HG03432 (cell line): ENCODE measurements around the gene PXDC1.
A peak's percentile ranks its signal among the peaks of the same experiment; 100 is the strongest.

Experiments used
- ATAC-seq: cut with Tn5 transposase; IDR thresholded peaks from one replicate; pipeline ENCODE4 v1.9.1; 2021; ENCODE audit warnings: mild to moderate bottlenecking, moderate library complexity; ENCODE audit not compliant: unreplicated experiment

The PXDC1 gene

DNA sequence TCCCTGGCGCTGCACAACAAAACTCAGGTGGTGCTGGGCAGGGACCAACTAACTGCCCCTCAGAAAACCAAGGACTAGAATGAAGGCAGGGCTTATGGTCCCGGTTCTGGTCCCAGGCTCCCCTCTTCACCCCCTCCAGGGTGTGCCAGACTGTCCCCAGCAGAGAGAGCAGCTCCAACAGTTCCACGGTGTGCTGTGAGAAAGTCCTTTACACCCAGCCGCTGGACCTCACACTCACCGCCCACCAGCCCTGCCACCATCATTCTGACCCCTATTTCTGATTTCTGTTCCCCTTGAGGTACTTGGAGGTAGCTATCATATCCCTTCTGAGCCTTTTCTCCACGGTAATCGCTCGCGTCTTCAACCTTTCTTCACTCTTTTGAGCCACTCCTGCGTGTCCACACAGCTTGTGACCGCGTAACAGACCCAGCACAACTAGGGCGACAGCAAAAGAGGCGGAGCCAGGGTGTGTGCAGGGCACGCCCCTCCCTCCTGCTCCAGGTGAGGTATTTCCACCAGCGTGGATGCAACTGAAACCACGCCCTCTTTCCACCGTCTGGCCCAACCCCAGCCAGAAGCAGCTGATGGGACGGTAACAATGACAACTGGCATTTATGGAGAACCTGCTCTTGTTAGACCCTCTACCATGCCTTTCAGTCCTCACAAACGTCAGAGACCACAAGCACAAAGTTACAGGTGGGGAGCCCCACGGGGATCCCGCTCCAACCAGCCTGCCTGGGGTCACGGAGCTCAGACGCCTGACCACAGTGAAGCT lies 2.3 kb downstream of the PXDC1 start:
- ATAC-seq, result no peak

DNA sequence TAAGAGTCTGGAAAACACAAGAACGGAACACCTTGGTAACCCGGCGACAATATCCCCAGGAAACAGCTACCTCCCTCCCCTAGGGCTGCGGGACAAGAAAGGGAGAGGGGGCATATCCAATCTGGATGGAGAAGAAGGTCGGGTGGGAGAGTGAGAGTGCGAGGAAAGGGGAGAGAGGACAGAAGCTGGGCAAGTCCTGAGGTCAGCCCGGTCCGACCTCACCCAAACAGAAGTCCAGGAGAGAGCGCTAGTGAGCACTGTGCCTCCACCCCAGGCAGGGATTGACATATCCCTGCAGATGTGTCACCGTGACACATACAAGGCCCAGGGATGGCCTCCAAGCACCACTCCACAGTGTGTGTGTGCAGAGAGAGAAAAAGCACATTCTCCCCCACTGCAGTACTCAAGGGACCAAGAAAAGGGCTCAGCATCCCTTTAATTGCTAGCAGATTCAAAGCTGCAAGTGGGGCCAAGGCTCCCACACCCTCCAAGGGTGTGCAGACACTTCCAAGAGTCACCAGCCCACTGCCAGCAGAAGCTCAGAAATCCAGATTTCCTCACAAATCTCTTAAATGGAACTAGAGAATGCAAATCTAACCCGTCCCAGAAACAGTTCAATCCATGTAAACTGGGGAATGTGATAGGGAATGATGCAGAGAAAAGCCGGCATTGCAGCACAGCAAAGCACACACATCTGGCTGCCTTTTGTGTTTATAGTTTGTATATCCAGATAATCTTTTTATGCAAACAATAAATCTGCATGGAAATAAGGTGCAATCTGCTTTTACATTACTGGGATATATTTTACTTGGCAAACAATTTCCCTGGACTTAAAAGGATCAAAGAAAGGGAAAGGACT lies 3.1 kb downstream of the PXDC1 start:
- peak; percentile 34 for ATAC-seq

DNA sequence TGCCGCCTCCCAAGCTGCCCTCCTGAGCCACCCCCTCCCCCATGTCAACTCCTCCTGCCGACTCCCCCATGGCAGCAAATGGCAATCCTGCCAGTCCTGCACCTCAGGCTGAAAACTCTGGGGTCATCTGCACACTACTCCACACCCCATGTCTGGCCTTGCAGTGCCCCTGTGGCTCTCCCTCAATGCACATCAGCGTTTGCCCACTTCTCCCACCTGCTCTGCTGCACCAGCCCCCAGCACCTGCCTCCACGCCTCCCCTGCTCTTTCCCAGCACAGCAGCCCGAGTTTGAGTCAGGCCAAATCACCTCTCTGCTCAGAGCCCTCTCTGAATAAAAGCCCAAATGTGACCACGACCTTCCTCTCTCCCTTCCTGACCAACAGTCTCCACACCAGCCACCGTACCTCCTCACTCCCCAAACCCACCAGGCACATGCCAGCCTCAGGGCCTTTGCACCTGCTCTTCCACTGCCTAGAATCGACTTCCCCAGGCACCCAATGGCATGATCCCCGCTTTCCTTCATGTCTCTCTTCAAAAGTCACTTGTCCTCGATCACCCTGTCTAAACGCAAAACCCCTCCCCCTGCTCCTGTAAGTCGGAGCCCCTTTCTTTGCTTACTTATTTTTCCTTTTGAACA lies 4.3 kb downstream of the PXDC1 start:
- ATAC-seq, result no peak

DNA sequence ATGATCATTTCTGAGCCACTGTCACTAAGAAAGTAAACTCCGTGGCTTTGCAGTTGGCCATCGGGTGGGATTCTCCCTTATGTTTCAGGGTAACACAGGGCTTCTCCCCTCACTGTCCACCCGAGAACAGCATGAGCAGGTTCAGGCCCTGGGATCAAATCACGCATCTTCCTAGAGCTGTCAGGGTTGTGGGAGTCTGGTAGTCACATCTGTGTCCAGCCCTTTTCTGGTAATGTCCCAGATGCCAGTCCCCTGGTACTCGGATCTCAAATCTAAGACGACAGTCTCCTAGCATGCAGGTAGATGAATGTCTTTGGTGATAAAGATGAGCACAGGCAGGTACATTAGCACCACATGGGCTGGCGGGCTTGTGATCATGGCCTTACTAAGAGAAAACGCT lies 4.8 kb downstream of the PXDC1 start:
- ATAC-seq, result no peak

DNA sequence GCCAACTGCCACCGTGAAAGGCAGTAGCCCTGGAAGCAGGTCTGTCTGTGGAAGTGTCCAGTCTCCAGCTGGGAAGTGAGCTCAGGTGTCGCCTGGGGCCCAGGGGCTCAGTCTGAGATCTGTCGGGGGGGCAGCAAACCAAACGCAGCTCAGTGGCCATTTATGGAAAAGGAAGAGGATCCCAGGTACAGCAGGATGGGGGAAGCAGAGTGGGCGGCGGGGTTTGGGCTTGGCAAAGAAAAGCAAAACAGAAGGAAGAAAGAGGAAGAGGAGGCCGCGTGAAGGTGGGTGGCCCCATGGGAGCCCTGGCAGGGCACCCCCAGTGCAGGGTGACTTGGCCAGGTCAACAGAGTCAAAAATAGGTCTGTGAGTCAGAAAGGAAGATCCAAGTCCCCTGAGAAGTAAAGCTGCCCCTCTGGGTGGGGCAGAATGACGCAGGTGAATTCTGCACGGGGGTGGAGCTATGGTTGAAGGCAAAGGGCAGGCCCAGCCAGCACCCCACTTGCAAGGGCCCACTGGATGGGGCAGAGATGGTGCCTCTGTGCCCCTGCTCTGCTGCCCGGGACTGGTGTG lies 5.3 kb downstream of the PXDC1 start:
- peak; percentile 54 for ATAC-seq

DNA sequence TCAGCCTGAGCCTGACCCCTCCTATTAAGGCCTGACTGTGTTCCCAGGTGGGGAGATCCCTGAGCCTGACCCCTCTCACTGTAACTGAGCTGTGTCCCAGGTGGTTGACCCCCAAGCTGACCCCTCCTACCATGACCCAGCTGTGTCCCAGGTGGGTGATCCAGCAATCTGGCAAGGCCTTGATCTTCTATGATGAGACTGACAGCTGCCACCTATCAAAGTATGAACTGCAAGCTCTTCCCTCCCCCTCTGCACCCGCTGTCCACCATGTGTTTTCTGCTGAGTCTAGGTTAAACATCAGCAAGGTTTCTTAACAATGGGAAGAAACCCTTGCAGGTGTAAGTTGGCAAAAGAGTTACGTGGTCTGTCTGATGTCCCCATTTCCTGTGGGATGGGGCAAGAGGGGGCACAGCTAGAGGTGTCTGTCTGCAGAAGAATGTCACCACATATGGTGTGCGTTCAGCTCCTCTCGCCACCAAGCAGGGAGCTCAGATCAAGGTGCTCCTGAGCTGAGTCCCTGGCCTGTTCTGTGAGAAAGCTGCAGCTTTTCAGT lies 5.9 kb downstream of the PXDC1 start:
- ATAC-seq, result no peak

DNA sequence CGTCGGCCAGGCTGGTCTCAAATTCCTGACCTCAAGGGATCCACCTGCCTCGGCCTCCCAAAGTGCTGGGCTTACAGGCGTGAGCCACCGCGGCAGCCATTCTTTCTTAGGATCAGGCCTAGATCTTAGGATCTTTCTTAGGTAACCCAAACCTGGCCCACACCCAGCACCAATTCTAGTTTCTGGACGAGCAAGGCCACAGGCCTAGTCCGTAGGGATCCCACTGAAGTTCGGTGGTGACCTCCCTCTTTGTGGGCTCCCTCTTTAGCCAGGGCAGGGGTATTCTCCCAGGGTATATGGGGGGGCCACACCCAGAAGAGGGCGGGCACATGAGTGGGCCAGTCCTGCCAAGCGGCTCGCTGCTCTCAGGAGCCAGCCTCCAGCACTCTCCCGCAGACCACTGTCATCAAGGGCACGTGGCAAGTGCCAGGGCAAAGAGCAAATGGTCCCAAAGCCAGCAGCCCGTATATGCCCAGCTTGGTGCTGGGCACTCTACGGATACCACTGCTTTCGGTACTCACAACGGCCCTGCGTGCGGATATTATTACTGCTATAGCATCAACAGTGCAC lies 6.5 kb downstream of the PXDC1 start:
- no peak for ATAC-seq

DNA sequence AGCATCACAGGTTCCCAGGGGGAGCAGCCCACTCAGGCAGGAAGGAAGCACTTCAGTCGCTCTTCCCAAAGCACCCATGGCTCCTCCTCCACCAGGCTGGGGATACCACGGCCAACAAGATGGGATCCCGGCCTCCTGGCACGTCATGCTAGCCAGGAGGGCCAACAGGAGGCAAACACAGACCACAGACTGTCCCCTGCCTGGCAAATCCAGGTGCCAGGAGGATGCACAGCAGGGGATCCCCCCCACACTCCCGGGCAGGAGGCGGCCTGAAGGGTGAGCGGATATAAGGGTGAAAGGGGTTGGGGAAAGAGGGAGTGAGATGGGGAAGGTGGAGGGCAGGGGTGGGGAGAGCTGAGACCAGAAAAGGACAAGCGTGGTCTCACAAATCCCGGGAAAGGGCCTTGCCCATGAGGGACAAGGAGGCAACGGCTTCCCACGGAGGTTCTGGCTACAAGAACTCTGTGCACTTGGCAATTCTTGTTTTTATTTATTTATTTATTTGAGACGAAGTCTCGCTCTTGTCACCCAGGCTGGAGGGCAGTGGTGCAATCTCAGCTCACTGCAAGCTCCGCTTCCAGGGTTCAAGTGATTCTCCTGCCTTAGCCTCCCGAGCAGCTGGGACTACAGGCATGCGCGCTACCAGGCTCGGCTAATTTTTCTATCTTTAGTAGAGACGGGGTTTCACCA lies 7.2 kb downstream of the PXDC1 start:
- ATAC-seq, result no peak

DNA sequence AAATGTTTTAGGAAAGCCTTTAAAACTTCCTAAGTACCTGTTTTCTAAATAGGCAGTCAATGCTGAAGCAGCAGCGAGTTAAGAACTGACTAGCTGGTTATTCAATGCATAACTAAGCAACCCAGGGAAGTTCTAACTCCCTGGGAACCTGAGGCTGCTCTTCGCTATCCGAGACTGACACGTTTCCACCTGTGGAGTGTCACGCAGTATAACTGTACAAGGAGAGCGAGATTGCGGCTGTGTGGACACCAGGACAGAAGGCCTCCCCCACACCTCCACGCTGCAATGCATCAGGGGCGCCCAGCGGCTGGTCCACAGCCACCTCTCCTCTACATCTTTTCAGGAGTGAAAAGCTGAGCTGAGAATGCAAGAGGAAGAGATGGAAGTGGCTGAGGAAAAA lies 8.0 kb downstream of the PXDC1 start:
- ATAC-seq, result no peak

DNA sequence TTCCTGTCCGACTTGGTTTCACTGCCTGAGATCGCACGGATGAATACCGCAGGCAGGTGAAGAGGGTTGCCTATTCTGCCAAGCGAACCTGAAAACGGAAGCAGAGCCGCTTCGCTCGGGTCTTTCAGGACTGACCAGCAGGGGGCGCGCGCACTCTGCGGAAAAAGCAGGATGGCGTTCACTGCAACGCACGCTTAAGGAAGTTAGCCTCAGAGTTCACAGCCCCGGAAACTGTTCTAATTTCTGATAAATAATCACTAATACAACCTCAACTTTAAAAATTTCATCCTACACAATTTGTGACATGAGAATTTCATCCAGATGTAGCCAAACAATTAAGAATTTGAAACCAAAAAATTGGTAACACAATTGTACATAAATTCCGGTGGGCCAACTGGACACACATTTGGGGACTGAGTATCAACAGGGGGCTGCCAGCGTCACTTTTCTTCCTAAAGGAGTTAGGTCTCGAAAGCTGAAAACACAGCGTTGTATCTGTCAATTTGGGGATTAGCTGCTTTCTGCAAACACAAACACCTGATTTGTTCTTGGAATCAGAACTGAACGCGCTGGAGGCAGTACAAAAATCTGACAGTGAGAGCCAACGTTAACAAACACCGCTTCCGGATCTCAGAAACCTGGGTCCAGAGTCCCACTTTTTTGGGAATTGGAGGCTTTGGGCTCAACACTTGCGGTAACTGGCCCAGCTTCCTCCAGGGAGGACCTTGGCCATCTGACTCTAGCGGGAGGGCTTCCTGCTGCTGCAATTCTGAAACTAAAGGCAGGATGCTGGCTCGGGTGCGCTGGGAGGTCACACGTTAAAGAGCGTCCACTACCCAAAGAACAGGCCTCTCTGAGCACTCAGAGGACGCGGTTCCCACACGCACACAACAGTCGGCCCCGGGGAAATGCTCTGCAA lies 8.8 kb downstream of the PXDC1 start:
- ATAC-seq, result peak; percentile 69

DNA sequence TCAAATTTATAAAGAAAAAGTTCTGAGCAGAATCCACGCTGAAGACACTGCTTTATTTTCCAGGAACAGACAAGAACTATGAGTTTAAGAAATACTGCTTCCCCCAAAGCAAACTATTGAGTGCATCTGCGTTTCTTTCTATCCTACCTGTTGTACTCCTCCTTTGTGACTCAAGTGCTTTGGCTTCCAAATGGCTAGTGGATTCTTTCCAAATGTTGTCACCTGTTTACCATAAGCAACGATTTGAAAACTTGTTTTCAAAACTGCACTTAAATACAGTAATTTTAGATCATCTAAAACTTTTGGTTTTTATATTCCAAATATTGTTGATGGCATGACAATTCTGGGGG lies 9.5 kb downstream of the PXDC1 start:
- ATAC-seq, result no peak

DNA sequence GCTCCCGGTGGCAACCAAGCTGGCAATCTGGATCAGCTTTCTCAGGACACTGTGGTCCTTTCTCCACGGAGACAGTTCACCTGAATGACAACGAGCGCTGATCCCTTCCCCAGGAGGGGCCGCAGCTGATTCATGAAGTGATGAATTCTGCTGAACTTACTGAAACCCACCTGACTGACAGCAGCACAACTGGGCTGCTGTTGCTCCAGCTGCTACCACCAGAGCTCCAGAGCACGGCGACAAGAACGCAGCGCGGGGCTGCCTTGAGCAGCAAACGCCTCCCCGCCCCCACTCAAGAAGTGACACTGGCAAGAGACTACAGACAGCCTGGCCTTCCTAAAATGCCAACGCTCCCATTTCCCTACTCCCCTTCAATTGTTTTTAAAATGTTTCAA lies 10.0 kb downstream of the PXDC1 start:
- no peak for ATAC-seq

DNA sequence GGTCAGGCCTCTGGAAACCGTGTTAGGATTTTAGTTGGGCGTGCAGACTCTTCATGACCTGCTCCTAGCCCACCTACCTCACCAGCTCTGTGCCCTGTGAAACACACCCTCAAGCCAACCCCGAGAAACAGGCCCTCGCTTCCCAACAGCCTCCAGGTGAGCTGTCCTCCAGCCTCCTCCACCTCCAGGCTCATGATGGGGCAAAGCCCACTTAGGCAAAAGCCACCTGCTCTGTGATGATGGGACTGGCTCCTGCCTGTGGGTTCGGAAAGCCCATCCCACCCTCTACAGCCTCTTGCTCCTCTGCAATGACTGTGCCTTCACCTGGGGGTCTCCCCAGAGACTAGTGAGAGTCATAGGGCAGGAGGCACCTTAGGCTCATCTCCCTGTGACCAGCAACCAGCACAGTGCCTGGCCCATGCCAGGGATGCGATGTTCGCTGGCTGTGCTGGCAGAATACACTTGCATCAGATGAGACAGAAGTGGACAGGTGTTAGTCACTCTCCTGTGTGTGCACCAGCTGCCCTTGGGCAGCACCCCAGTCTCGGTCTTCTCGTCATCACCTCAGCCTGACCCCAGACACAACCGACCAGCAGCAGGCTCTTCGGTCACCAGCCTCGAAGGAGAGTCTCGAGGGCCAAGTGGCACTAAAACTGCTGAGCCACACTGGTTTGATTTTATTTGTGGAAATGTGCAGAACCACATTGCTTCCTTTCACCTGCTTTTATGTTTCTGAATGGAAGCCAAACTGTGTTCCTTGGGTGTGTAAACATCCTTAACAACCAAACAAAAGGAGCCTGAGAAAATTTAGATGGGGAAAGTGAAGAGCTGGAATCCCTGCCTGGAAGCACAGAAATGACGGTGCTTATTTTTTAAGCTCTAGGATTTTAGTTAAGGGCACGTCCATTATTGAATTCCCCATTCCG lies 10.7 kb downstream of the PXDC1 start:
- ATAC-seq, result no peak

DNA sequence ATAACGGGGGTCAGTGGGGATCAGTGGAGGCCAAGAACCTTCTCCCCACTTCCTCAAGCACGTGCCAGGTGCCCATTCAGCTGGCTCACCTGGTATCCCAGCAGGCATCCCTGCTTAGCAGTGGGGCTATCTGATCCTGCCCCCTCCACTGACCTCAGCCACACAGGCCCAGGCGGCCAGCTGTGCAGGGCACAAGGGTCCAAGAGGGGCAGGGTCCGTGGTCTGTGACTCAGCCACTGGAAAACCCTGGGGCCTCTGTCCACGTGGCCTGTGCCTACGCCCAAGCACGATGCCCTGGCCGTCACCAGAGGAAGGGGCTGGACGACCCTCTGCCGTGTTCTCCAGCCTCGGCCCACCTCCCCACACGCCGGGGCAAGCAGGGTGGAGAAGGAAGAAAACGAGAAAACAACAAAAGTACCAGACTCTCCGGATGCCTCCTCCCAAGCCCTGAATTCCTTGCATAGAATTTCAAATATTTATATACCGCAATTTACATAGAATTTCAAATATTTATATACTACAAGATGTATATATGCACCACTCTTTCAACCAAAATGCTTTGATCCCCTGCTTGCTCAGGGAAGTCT lies 12.1 kb downstream of the PXDC1 start:
- no peak for ATAC-seq

DNA sequence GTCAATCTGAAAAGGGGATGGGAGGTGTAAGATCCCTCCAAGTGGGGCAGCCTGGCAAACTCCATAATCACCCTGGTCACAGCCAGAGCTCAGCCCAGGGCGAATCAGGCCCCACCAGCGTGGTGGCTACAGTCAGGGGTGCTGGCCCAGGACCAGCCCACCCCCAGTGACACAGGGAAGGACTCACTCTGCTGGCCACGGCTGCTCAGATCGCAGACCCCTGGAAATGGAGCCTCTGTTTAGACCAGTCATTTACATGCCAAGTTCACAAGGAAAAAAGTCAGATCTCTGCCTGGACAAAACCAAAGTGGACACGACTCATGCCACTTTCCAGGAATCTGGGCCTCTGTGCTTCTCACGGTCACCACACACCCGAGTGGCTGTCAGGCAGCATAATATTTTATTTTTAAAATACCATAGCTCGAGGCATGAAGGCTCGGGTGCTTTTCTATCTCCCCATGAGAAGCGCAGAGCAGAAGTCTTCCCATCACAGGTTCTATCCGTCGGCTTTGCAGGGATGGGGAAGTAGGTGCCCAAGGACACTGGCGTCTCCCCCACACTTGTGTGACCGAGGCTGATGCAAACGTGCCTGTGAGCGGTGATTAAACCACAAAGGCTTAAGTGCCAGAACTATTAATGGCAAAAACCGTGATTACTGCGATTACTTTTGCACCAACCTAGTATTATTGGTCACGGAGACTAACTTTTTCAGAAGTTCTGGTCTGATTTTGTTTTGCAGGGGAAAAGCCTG lies 13.0 kb downstream of the PXDC1 start:
- ATAC-seq, result no peak

DNA sequence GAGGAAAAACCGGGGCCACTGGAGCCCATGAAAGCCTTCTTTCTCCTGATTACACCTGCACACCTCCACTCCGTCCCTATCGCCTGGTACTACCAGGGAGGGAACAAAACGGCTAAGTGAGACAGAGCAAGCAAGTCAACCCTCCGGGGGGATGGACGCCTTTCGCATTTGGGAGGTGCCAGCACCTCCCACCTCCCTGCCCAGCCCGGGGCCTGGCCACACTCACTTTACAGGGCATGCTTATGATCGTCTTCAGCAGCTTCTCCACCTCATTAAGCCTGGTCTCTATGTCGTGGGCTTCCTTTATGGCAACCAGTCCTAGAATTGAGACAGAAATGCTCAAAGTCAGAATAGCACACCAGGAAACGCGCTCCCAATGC lies 13.7 kb downstream of the PXDC1 start:
- no peak for ATAC-seq

DNA sequence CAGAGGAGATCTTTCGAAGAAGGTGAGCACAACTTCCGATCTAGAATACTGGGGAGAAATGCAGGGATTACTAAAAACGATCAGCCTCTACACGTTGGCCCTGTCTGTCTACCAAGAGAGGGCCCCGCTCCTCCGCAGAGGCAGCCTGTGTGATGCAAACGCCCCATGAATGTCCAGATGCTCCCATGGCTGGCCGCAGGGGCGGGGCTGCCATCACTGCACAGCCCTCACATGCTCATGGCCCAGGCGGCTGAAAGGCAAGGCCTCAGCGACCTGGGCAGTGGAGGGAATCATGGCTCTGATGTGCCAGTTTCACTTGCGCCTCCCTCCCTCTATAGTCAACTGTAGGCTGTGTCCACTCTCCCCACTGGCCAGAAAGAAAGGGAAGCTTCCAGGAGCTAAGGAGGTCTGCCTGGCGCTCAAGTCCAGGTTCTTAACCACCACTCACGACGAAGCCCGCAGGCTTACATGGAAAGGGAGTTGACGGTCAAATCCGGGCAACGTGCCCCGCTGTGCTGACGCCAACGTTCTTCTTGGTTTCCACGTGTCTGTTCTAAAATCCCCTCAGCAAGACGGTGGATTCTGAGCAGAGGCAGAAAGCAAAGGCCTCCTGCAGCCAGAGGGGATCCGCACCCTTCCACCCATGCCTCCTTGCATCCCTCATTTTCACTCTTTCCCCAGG lies 14.2 kb downstream of the PXDC1 start:
- no peak for ATAC-seq
